Cardiac fibroblast (primary cell): ENCODE results near the gene SLC22A31.

ENCODE experiments used
- DNase-seq, 2 donors: peaks; one replicate each; pipeline versions ENCODE4 v3.0.0 to v3.0.0-alpha.2; 2010; ENCODE audit warnings: low read depth in 2 of 2
- H3K4me3 ChIP-seq, 2 donors: replicated peaks in 1 of 2; 1 replicate in 1 of 2; 2 replicates in 1 of 2; pipeline ENCODE4 v1.5.1; 2011; ENCODE audit warnings: low read depth in 2 of 2, low read length in 2 of 2, mild to moderate bottlenecking in 2 of 2, moderate library complexity in 1 of 2
- TF ChIP-seq, protein P1 (sequence below): IDR thresholded peaks from one replicate; pipeline ENCODE4 v1.5.1; 2011; ENCODE audit warnings: low read depth, mild to moderate bottlenecking, low read length, inconsistent platforms

The SLC22A31 gene

DNA sequence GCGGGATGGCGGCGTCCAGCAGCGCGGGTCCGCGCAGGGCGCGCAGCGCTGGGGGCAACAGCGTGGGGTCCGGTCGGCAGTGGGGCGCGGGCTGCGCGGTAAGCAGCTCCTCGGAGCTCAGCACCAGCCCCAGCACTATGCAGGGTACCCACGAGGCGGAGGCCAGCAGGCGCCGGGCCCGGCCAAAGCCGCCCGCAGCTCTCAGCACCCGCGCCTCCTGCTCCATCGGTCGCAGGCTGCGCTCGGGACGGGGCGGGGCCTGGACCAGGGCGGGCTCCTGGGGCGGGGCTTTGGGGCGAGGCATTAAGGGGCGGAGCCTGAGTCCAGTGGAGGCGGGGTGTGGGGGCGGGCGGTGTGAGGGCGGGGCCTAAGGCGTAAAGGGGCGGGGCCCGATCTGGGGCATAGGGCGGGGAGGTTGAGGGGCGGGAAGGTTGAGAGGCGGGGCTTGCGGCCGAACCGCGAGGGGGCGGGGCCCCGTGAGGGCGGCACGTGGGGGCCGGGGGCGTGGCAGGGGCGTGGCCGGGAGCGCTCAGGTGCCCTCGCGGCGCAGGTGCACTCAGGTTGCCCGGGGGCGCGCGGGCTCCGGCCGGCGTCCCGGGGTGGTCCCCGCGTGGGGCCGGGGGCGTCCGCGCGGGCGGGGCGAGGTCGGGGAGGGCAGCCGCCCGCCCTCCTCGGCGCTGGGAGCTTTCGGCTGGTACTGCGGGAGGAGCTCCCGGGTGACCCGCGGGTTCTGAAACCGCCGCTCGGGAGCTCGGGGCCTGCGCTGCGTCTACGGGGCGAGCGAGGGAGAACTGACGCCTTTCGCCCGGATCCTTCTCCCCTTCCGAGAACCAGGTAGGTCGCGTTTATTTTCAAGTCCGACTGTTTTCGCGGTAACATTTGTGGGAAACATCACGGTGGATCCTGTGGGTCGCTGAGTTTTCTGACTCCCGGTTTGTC is 1.4 kb upstream of the SLC22A31 start:
- TF ChIP-seq, protein P1, sequence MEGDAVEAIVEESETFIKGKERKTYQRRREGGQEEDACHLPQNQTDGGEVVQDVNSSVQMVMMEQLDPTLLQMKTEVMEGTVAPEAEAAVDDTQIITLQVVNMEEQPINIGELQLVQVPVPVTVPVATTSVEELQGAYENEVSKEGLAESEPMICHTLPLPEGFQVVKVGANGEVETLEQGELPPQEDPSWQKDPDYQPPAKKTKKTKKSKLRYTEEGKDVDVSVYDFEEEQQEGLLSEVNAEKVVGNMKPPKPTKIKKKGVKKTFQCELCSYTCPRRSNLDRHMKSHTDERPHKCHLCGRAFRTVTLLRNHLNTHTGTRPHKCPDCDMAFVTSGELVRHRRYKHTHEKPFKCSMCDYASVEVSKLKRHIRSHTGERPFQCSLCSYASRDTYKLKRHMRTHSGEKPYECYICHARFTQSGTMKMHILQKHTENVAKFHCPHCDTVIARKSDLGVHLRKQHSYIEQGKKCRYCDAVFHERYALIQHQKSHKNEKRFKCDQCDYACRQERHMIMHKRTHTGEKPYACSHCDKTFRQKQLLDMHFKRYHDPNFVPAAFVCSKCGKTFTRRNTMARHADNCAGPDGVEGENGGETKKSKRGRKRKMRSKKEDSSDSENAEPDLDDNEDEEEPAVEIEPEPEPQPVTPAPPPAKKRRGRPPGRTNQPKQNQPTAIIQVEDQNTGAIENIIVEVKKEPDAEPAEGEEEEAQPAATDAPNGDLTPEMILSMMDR = no peak
- DNase-seq = peak; percentile 68 to 78
- peak overlapping the region; percentile 1 to 34 for H3K4me3 ChIP-seq

DNA sequence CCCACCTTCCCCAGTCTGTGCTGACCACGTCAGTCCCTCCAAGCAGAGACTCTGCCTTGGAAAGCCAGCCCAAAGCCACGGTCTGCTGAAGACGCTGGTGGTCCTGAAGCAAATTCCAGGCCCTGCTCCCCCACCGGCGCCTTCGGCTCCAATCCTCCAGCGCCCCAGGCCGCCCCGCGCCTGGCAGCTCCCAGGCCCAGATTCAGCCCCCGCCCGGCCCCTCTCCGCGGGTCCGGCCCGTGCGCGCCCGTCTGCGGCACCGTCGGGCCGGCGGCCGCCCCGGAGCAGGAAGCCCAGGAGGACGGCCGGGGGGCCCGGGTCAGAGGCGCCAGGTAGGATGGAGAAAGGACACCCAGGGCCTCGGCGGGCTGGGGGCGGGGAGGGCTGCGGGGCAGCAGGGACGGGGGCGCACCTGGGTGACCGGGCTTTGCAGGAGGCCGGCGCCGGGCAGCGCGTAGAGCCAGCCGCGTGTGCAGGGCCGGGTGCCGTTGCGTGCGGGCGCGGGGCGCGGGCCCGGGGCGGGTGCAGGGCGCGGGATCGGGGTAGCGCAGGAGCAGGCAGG is 594 bp upstream of the SLC22A31 start:
- H3K4me3 ChIP-seq = peak overlapping the region in 1 of 2 donors; percentile 34
- DNase-seq = no peak
- TF ChIP-seq, protein P1 = no peak

DNA sequence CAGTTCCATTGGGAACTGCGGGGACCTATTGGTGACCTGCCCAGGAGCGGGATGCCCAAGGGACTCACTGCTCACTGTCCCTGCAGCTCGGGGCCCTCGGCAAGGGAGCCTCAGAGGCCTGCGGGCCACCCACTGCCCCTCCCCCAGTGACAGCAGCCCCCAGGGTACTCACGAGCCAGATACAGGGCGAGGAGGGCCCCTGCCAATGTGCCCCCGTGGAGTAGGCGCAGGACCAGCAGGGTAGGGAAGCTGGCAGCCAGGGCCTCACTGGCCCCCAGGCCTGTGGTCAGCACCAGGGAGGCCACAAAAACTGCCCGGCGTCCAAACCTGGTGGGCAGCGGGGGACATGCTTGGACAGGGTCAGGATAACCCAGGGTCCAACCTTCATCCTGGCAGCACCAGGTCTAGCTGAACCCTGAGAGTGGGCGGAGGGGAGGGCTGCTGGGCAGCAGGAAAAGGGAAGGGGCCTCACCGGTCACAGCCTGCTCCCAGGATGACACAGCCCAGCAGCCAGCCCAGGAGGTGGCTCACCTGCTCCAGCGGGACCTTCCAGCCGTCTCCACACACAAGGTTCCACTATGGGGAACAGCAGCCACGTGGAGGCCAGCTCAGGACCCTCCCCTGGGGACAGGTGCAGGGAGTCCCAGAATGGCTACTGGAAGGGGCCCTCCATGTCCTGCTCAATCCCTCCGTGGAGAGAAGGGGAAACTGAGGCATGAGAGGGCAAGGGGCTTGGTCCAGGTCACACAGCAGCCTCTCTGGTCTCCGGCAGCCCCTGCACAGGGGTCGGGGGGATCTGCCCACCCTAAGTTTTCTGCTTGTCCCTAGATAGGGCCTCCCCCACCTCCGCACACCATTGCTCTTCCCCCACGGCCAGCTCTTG is 855 bp downstream of the SLC22A31 start:
- DNase-seq = no peak
- H3K4me3 ChIP-seq = no peak overlapping the region
- TF ChIP-seq, protein P1 = no peak

DNA sequence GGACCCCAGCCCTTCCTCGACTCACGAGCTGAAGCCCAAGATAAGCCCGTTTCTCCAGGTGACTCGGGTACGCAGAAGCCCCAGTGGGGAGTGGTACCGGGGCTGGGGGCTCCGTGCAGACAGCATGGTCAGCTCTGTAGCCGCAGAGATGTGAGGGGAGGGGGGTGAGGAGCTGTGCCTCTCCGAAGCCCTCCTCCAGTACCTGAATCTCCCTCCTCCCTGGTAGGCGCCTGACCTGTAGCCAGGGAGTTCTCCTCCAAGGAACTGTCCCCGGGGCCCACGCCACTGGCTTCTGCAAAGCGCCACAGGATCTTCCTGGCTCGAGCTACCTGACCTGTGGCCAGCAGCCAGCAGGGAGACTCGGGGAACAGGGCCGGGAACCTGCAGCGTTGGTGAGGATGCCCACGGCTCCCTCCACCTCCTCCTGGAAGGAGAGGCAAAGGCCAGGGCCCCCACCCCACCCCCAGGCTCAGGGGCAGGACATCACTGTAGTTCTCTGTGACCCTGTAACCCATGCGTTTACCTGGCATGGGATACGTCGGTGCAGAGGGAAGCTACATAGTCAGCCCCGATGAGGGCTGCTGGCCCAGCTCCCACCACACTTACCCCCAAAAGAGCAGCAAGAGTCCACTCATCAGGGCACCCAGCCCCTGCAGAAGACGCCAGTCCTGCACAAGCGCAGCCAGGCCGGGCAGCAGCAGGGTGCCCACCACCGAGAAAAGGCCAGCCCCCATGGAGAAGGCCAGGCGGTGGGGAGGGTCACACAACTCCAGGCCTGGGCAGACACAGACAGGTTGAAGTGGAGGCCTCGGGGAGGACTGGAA is 1.7 kb downstream of the SLC22A31 start:
- no peak for DNase-seq
- TF ChIP-seq, protein P1 = no peak
- H3K4me3 ChIP-seq = no peak overlapping the region

DNA sequence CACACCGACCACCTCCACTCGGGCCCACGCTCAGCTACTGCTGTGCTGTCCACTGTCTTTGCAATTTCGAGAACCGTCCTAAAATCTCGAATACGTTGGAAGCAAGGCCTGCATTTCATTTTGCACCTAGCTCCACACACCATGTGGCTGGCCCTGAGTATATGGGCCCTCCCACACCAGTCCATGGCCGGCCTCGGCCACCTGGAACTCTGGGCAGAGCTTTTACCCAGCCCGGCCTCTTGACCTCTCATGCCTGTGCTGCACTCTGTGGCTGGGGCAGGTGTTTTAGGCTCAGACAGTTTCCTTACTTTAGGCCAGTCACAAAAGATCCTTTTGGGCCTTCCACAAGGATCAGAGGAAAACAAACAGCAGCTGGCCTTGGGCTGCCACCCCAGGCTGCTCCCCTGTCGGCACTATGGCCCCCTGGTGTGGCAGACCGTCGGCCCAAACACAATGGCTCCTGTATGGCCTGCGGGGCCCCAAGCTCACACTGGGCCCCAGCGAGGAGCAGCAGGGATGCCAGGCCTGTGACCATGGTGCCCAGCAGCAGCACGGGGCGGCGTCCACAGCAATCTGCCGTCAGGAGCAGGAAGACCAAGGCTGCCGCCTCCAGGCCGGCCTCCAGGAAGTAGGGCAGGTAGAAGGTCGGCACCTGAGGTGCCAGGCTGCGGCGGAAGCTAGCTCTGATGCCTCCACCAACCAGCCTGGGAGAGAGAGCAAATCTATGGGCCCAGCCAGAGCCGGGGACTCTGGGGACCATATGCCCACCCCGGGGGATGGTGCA is 2.5 kb downstream of the SLC22A31 start:
- H3K4me3 ChIP-seq = no peak overlapping the region
- TF ChIP-seq, protein P1 = no peak

More for the DNA sequence above, 2.5 kb downstream of the SLC22A31 start:
- DNase-seq = no peak
